Breast epithelium (tissue), 3 donors: ENCODE results near the gene PNMA5.
"Not testable (repeated sequence)": the region's sequence is repeated elsewhere in the genome, so short reads cannot be mapped to it uniquely, and the experiment has no call there.

Experiments
- POLR2A ChIP-seq: fragments of 450-650 bp; IDR thresholded peaks from one replicate; pipeline ENCODE4 v1.6.1; 2016; ENCODE audit warnings: antibody characterized with exemption, mild to moderate bottlenecking, moderate library complexity
- POLR2AphosphoS5 ChIP-seq, 3 donors: sonication (generic); formaldehyde crosslinking; IDR thresholded peaks; one replicate each; pipeline ENCODE4 v1.6.1; 2017; ENCODE audit warnings: antibody characterized with exemption in 3 of 3
- TF ChIP-seq, protein P1 (sequence below), 3 donors: fragments of 450-650 bp; IDR thresholded peaks; one replicate each; pipeline ENCODE4 v1.5.1; 2016 to 2017; ENCODE audit warnings: antibody characterized with exemption in 3 of 3, mild to moderate bottlenecking in 3 of 3, moderate library complexity in 3 of 3

GRCh38 chrX:152987156-152987555 is 6.8 kb downstream of the PNMA5 start:
- TF ChIP-seq, protein P1, sequence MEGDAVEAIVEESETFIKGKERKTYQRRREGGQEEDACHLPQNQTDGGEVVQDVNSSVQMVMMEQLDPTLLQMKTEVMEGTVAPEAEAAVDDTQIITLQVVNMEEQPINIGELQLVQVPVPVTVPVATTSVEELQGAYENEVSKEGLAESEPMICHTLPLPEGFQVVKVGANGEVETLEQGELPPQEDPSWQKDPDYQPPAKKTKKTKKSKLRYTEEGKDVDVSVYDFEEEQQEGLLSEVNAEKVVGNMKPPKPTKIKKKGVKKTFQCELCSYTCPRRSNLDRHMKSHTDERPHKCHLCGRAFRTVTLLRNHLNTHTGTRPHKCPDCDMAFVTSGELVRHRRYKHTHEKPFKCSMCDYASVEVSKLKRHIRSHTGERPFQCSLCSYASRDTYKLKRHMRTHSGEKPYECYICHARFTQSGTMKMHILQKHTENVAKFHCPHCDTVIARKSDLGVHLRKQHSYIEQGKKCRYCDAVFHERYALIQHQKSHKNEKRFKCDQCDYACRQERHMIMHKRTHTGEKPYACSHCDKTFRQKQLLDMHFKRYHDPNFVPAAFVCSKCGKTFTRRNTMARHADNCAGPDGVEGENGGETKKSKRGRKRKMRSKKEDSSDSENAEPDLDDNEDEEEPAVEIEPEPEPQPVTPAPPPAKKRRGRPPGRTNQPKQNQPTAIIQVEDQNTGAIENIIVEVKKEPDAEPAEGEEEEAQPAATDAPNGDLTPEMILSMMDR (IDR thresholded peaks at IDR 0.05) = not testable (repeated sequence)
- not testable (repeated sequence) for TF ChIP-seq POLR2AphosphoS5 (IDR thresholded peaks at IDR 0.05); POLR2A
